HepG2 (cell line): ENCODE measurements around the gene SLC44A5. TPM values are rescaled to one million over a fixed set of nuclear protein-coding genes. Genes with fewer than 3 reads are reported as not detected.
A peak's percentile ranks its signal among the peaks of the same experiment; 100 is the strongest.

Experiments
- ATAC-seq: fragments of 200-7000 bp; cut with Tn5 transposase; 3 replicates; pipeline ENCODE4 v1.9.1; 2020; ENCODE audit warnings: mild to moderate bottlenecking, moderate library complexity
- BruUV-seq: library from RNA; stranded (reverse); fragments of 400-500 nt; replicated peaks from 2 replicates; lab custom pipeline; 2021; lab: Mats Ljungman, UMichigan
- CTCF ChIA-PET: fragments of 300-600 bp; formaldehyde crosslinking; extraction: SDS; loops from one replicate; lab custom pipeline; 2021; ENCODE audit warnings: low total read pairs, inconsistent platforms, low intra/inter-chr PET ratio; lab: Yijun Ruan, JAX
- POLR2A ChIA-PET: fragments of 350-600 bp; sonication (Branson Sonifier 250); formaldehyde crosslinking; loops from one replicate; lab custom pipeline; 2020; ENCODE audit warnings: antibody characterized with exemption, inconsistent platforms; lab: Yijun Ruan, JAX
- DNase-seq: peaks from one replicate; pipeline ENCODE4 v3.0.0-alpha.2; 2015; ENCODE audit warnings: low spot score
- FAIRE-seq: peaks from 3 replicates; lab custom pipeline; 2011; peaks lifted over from hg19 to GRCh38; lab: Jason Lieb, UNC
- H2AFZ ChIP-seq: one replicate; pipeline ENCODE4 v1.6.1; 2011; ENCODE audit warnings: low read length, inconsistent platforms
- H3K27ac ChIP-seq: fragments of 300-600 bp; 3 replicates; pipeline ENCODE4 v1.8.0; 2011; ENCODE audit warnings: mixed run types, mild to moderate bottlenecking, mixed read lengths, low read length, inconsistent platforms; ENCODE audit not compliant: insufficient read depth; ENCODE audit errors: extremely low read length
- H3K27me3 ChIP-seq, 2 experiments: fragments of 200-600 bp in 1 of 2; 2 replicates in 1 of 2; 3 replicates in 1 of 2; pipeline versions ENCODE4 v1.6.0 to v1.8.0; 2011; ENCODE audit warnings: low read length in 2 of 2, mild to moderate bottlenecking in 2 of 2, moderate library complexity in 2 of 2, inconsistent platforms in 1 of 2; ENCODE audit not compliant: insufficient read depth in 2 of 2, control insufficient read depth in 1 of 2
- H3K36me3 ChIP-seq, 2 experiments: fragments of 200-600 bp in 1 of 2; replicated peaks in 1 of 2; 2 replicates in 1 of 2; 3 replicates in 1 of 2; pipeline versions ENCODE4 v1.5.1 to v1.8.0; 2011; ENCODE audit warnings: low read length in 2 of 2, inconsistent platforms in 1 of 2; ENCODE audit not compliant: insufficient read depth in 2 of 2, control insufficient read depth in 1 of 2
- H3K4me1 ChIP-seq: 2 replicates; pipeline ENCODE4 v1.5.1; 2012; ENCODE audit warnings: low read length, inconsistent platforms; ENCODE audit not compliant: insufficient read depth
- H3K4me2 ChIP-seq: 2 replicates; pipeline ENCODE4 v1.6.0; 2011; ENCODE audit warnings: low read depth, low read length, inconsistent platforms
- H3K4me3 ChIP-seq, 3 experiments: fragments of 200-600 bp in 1 of 3; sonication (generic), shearing (Covaris generic) in 1 of 3; replicated peaks in 1 of 3; 2 replicates each; pipeline ENCODE4 v1.5.1; 2011 to 2016; ENCODE audit warnings: low read length in 3 of 3, inconsistent platforms in 2 of 3, low read depth in 2 of 3, mild to moderate bottlenecking in 2 of 3, control low read depth in 1 of 3, mixed read lengths in 1 of 3; ENCODE audit not compliant: insufficient read depth in 1 of 3
- H3K79me2 ChIP-seq: one replicate; pipeline ENCODE4 v1.6.1; 2011; ENCODE audit warnings: low read length, inconsistent platforms; ENCODE audit not compliant: insufficient read depth
- H3K9ac ChIP-seq: 2 replicates; pipeline ENCODE4 v1.6.0; 2011; ENCODE audit warnings: mild to moderate bottlenecking, low read depth, low read length, inconsistent platforms; ENCODE audit not compliant: insufficient read depth
- H3K9me3 ChIP-seq: 2 replicates; pipeline ENCODE4 v1.5.1; 2012; ENCODE audit warnings: mild to moderate bottlenecking, low read length
- H4K20me1 ChIP-seq: 2 replicates; pipeline ENCODE4 v1.6.0; 2011; ENCODE audit warnings: inconsistent platforms, mild to moderate bottlenecking, low read length, moderate library complexity; ENCODE audit not compliant: insufficient read depth
- CEBPB ChIP-seq: IDR thresholded peaks from 2 replicates; pipeline ENCODE4 v1.6.1; 2011; ENCODE audit warnings: low read depth, low read length, improper control_type of control experiment, borderline replicate concordance
- ESRRA ChIP-seq: sonication (generic); formaldehyde crosslinking; IDR thresholded peaks from 2 replicates; pipeline ENCODE4 v1.5.1; 2020; ENCODE audit warnings: mild to moderate bottlenecking, low read depth, missing genetic modification reagents
- HDAC6 ChIP-seq: fragments of 200-600 bp; sonication (generic); IDR thresholded peaks from 2 replicates; pipeline ENCODE4 v1.7.0; 2017; ENCODE audit warnings: mild to moderate bottlenecking, antibody characterized with exemption, low read length, low read depth
- MLLT10 ChIP-seq: sonication (generic); formaldehyde crosslinking; IDR thresholded peaks from 2 replicates; pipeline ENCODE4 v1.4.0; 2020; ENCODE audit warnings: missing genetic modification reagents
- NR2F1 ChIP-seq, 2 experiments: fragments of 450-650 bp in 1 of 2; formaldehyde crosslinking in 1 of 2; IDR thresholded peaks; 2 replicates each; pipeline versions ENCODE4 v1.5.0 to v1.6.1; 2016 to 2020; ENCODE audit warnings: mild to moderate bottlenecking in 1 of 2, missing compliant biosample characterization in 1 of 2, missing genetic modification reagents in 1 of 2, moderate library complexity in 1 of 2
- TMF1 ChIP-seq: sonication (generic); formaldehyde crosslinking; IDR thresholded peaks from 2 replicates; pipeline ENCODE4 v1.8.1; 2022; ENCODE audit warnings: low read depth, missing genetic modification reagents
- WIZ ChIP-seq: sonication (generic); formaldehyde crosslinking; IDR thresholded peaks from 2 replicates; pipeline ENCODE4 v1.5.1; 2020; ENCODE audit warnings: mild to moderate bottlenecking, missing genetic modification reagents
- ZNF530 ChIP-seq: sonication (generic); formaldehyde crosslinking; IDR thresholded peaks from 2 replicates; pipeline ENCODE4 v1.5.0; 2020; ENCODE audit warnings: low read depth, mild to moderate bottlenecking, missing genetic modification reagents
- ZNF746 ChIP-seq: sonication (generic); formaldehyde crosslinking; IDR thresholded peaks from 2 replicates; pipeline ENCODE4 v1.8.0; 2022; ENCODE audit warnings: mild to moderate bottlenecking, missing genetic modification reagents
- ZSCAN25 ChIP-seq: sonication (generic); formaldehyde crosslinking; IDR thresholded peaks from 2 replicates; pipeline ENCODE4 v1.8.0; 2022; ENCODE audit warnings: mild to moderate bottlenecking, missing genetic modification reagents
- WGBS: methylation state at CpG from one replicate; pipeline ENCODE4 v1.1.6; 2017; ENCODE audit warnings: low lambda C conversion rate; 5-methylcytosine and 5-hydroxymethylcytosine counted together
- in situ Hi-C: cut with HindIII; loops from 2 replicates; pipeline ENCODE4 v1.10.0; 2017; ENCODE audit warnings: low pct_unique_long_range_greater_than_20kb; ENCODE audit not compliant: extremely low pct_ligation_motif_present
- intact Hi-C: fragments of 100-400 bp; cut with micrococcal nuclease; formaldehyde crosslinking; loops from one replicate; pipeline ENCODE4 v1.10.0; 2022; ENCODE audit not compliant: unreplicated experiment
- polyA plus RNA-seq, 8 experiments: library from polyadenylated mRNA; depleted of rRNA in 3 of 8; stranded (reverse) in 7 of 8; unstranded in 1 of 8; fragments of >200 nt; fragmentation: Illumina TruSeq in 4 of 8; extraction: Trizol in 4 of 8; gene quantifications; 2 replicates each; pipeline versions ENCODE4 v1.2.1 to v1.2.3, GENCODE V29; 2011 to 2016; ENCODE audit warnings: low read depth in 4 of 8, missing spikeins in 1 of 8, mixed read lengths in 1 of 8; ENCODE audit not compliant: insufficient read depth in 1 of 8
- total RNA-seq, 5 experiments: library from RNA; depleted of rRNA; stranded (reverse); fragments of >200 nt; fragmentation: Illumina TruSeq; extraction: Trizol; gene quantifications; 2 replicates each; pipeline ENCODE4 v1.2.3, GENCODE V29; 2016; ENCODE audit warnings: low read depth in 1 of 5
- TF ChIP-seq, protein P1 (sequence below): sonication (generic); formaldehyde crosslinking; IDR thresholded peaks from 2 replicates; pipeline ENCODE4 v1.4.0; 2020; ENCODE audit warnings: mild to moderate bottlenecking, low read depth, missing genetic modification reagents

SLC44A5 gene
- total and polyA plus RNA-seq, 2 of the 13 experiments (the other 11 are each of a cell fraction or from before 2014, with no cell fraction given) = 8.0 to 16.0 TPM

GRCh38 chr1:75237316-75237715 lies 373.6 kb downstream of the SLC44A5 start:
- TF ChIP-seq, protein P1, sequence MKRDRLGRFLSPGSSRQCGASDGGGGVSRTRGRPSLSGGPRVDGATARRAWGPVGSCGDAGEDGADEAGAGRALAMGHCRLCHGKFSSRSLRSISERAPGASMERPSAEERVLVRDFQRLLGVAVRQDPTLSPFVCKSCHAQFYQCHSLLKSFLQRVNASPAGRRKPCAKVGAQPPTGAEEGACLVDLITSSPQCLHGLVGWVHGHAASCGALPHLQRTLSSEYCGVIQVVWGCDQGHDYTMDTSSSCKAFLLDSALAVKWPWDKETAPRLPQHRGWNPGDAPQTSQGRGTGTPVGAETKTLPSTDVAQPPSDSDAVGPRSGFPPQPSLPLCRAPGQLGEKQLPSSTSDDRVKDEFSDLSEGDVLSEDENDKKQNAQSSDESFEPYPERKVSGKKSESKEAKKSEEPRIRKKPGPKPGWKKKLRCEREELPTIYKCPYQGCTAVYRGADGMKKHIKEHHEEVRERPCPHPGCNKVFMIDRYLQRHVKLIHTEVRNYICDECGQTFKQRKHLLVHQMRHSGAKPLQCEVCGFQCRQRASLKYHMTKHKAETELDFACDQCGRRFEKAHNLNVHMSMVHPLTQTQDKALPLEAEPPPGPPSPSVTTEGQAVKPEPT (CRISPR knock-in tag) = no peak
- peak; percentile 17; the same call in 1 of the 2 replicates for TF ChIP-seq CEBPB

GRCh38 chr1:75234562-75234961 lies 376.4 kb downstream of the SLC44A5 start:
- Histone ChIP-seq H3K36me3 (no peaks in the 10 kb centered on the region), H3K9me3 (no peaks in the 10 kb centered on the region), H3K4me1 (no peaks in the 10 kb centered on the region), H3K79me2 (no peaks in the 10 kb centered on the region), H3K27ac (no peak overlapping the region), H4K20me1 (no peaks in the 10 kb centered on the region), H3K27me3 (no peaks in the 10 kb centered on the region), H2AFZ (no peak overlapping the region), H3K4me2 (no peak overlapping the region), H3K4me3 (no peak overlapping the region), H3K9ac (no peak overlapping the region)
- ChIA-PET CTCF (no interaction called here), POLR2A (no interaction called here)
- TF ChIP-seq NR2F1 (CRISPR knock-in tag; IDR thresholded peaks at IDR 0.05) (no peak), ZNF530 (no peak), TMF1 (CRISPR knock-in tag) (no peak), ZSCAN25 (no peak), MLLT10 (no peak), HDAC6 (no peak), ESRRA (no peak), ZNF746 (CRISPR knock-in tag) (no peak), WIZ (CRISPR knock-in tag) (no peak)
- in situ Hi-C loops (loop anchor here (25.0 kb wide), 1 partner anchor 403 kb away; no protein-coding TSS in a partner anchor), intact Hi-C loops (no loop called here)
- no peak for ATAC-seq
- FAIRE-seq = no peak
- WGBS = 56% methylated on average over 3 of the region's 3 CpGs
- BruUV-seq = no TSS peak
- DNase-seq = no peak

More at GRCh38 chr1:75237316-75237715, 373.6 kb downstream of the SLC44A5 start:
- Histone ChIP-seq H3K9me3 (no peaks in the 10 kb centered on the region), H4K20me1 (no peaks in the 10 kb centered on the region), H3K27ac (no peak overlapping the region), H2AFZ (no peak overlapping the region), H3K4me1 (no peaks in the 10 kb centered on the region), H3K4me3 (no peak overlapping the region), H3K36me3 (no peaks in the 10 kb centered on the region), H3K79me2 (no peaks in the 10 kb centered on the region), H3K27me3 (no peaks in the 10 kb centered on the region), H3K9ac (no peak overlapping the region), H3K4me2 (no peak overlapping the region)
- BruUV-seq = no TSS peak
- ChIA-PET POLR2A (no interaction called here), CTCF (no interaction called here)
- no peak for DNase-seq
- in situ Hi-C loops (loop anchor here (25.0 kb wide), 1 partner anchor 400 kb away; no protein-coding TSS in a partner anchor), intact Hi-C loops (no loop called here)
- FAIRE-seq = no peak
- ATAC-seq = no peak
